DOHH2 (cell line): ENCODE measurements around the gene CCDC171.

Source experiments
- CTCF ChIP-seq: fragments of 200-600 bp; sonication (generic); IDR thresholded peaks from one replicate; pipeline ENCODE4 v1.5.1; 2014; ENCODE audit warnings: antibody characterized with exemption, mild to moderate bottlenecking, low read depth, low read length; ENCODE audit not compliant: poor library complexity, severe bottlenecking
- EZH2phosphoT487 ChIP-seq: fragments of 200-600 bp; sonication (generic); IDR thresholded peaks from 2 replicates; pipeline ENCODE4 v1.6.1; 2017; ENCODE audit warnings: borderline replicate concordance, mild to moderate bottlenecking, antibody characterized with exemption, low read length, moderate library complexity, mixed read lengths

- TF ChIP-seq CTCF, result no peak
- no peak for TF ChIP-seq EZH2phosphoT487
Observed at GRCh38 chr9:15524845-15525455, 27.9 kb upstream of the CCDC171 start.
